ENCODE results near the gene DHRSX. TPM values are rescaled to one million over a fixed set of nuclear protein-coding genes. Genes with fewer than 3 reads are reported as not detected.
"Not testable (repeated sequence)": the region's sequence is repeated elsewhere in the genome, so short reads cannot be mapped to it uniquely, and the experiment has no call there.

The DHRSX gene
- polyA plus RNA-seq, 3 donors = 27.2 to 34.9 (median 34.5) TPM

GRCh38 chrX:2520539-2520938, 19.8 kb upstream of the DHRSX start:
- no peak for DNase-seq (ENCODE audit: low read depth in 3 of 3, low spot score in 2 of 3)

GRCh38 chrX:2519638-2520037, 18.9 kb upstream of the DHRSX start:
- not testable (repeated sequence) for DNase-seq (ENCODE audit: low read depth in 3 of 3, low spot score in 2 of 3)

GRCh38 chrX:2517055-2517454, 16.3 kb upstream of the DHRSX start:
- DNase-seq (ENCODE audit: low read depth in 3 of 3, low spot score in 2 of 3) = no peak

GRCh38 chrX:2516623-2517022, 15.8 kb upstream of the DHRSX start:
- DNase-seq (ENCODE audit: low read depth in 3 of 3, low spot score in 2 of 3) = no peak

- no peak for DNase-seq (ENCODE audit: low read depth in 3 of 3, low spot score in 2 of 3)
Measured at GRCh38 chrX:2514131-2514530, 13.4 kb upstream of the DHRSX start.

GRCh38 chrX:2513121-2513664, 12.4 kb upstream of the DHRSX start:
- DNase-seq (ENCODE audit: low read depth in 3 of 3, low spot score in 2 of 3) = no peak

- DNase-seq (ENCODE audit: low read depth in 3 of 3, low spot score in 2 of 3) = no peak
Measured at GRCh38 chrX:2512501-2512900, 11.7 kb upstream of the DHRSX start.

- DNase-seq (ENCODE audit: low read depth in 3 of 3, low spot score in 2 of 3) = no peak
Measured at GRCh38 chrX:2511326-2511725, 10.6 kb upstream of the DHRSX start.

GRCh38 chrX:2508648-2509335, 8.0 kb upstream of the DHRSX start:
- DNase-seq (ENCODE audit: low read depth in 3 of 3, low spot score in 2 of 3) = no peak

GRCh38 chrX:2507904-2508627, 7.3 kb upstream of the DHRSX start:
- DNase-seq (ENCODE audit: low read depth in 3 of 3, low spot score in 2 of 3) = no peak

GRCh38 chrX:2507196-2507595, 6.4 kb upstream of the DHRSX start:
- DNase-seq (ENCODE audit: low read depth in 3 of 3, low spot score in 2 of 3) = no peak

- DNase-seq (ENCODE audit: low read depth in 3 of 3, low spot score in 2 of 3) = not testable (repeated sequence)
Measured at GRCh38 chrX:2505341-2505740, 4.6 kb upstream of the DHRSX start.

- no peak for DNase-seq (ENCODE audit: low read depth in 3 of 3, low spot score in 2 of 3)
Measured at GRCh38 chrX:2504706-2505332, 4.0 kb upstream of the DHRSX start.

- DNase-seq (ENCODE audit: low read depth in 3 of 3, low spot score in 2 of 3) = no peak
Measured at GRCh38 chrX:2503591-2504500, 3.1 kb upstream of the DHRSX start.

- DNase-seq (ENCODE audit: low read depth in 3 of 3, low spot score in 2 of 3) = no peak
Measured at GRCh38 chrX:2502668-2503519, 2.1 kb upstream of the DHRSX start.

GRCh38 chrX:2502120-2502667, 1.4 kb upstream of the DHRSX start:
- DNase-seq (ENCODE audit: low read depth in 3 of 3, low spot score in 2 of 3) = no peak

- no peak for DNase-seq (ENCODE audit: low read depth in 3 of 3, low spot score in 2 of 3)
Measured at GRCh38 chrX:2501559-2502102, 855 bp upstream of the DHRSX start.

- DNase-seq (ENCODE audit: low read depth in 3 of 3, low spot score in 2 of 3) = no peak
Measured at GRCh38 chrX:2500091-2500802, 529 bp downstream of the DHRSX start.

Data from right renal cortex interstitium (tissue), 3 donors.